ENCODE data around the gene FCRL6.
A peak's percentile ranks its signal among the peaks of the same experiment; 100 is the strongest.

Gene FCRL6

GRCh38 chr1:159800177-159800930 is 1.8 kb upstream of the FCRL6 start:
- DNase-seq, result no peak

GRCh38 chr1:159803956-159804689 is 2.0 kb downstream of the FCRL6 start:
- DNase-seq, result no peak

GRCh38 chr1:159804924-159805323 is 2.8 kb downstream of the FCRL6 start:
- DNase-seq, result no peak

GRCh38 chr1:159815926-159816325 is 13.8 kb downstream of the FCRL6 start:
- no peak for DNase-seq

GRCh38 chr1:159817276-159818041 is 15.3 kb downstream of the FCRL6 start:
- DNase-seq, result no peak

GRCh38 chr1:159821171-159821867 is 19.2 kb downstream of the FCRL6 start:
- DNase-seq, result peak; percentile 52

- no peak for DNase-seq
Measured at GRCh38 chr1:159823406-159823805, 21.2 kb downstream of the FCRL6 start.

- no peak for DNase-seq
Measured at GRCh38 chr1:159825564-159825963, 23.4 kb downstream of the FCRL6 start.

- peak; percentile 95 for DNase-seq
Measured at GRCh38 chr1:159826441-159827101, 24.4 kb downstream of the FCRL6 start, which contains the start of gene SLAMF8. Gene SLAMF8, plus strand, starts transcription at chr1:159826873. Its CDS starts 26 bp downstream, at chr1:159826899.

GRCh38 chr1:159827102-159827490 is 24.9 kb downstream of the FCRL6 start:
- no peak for DNase-seq

- DNase-seq, result no peak
Measured at GRCh38 chr1:159827549-159827948, 25.4 kb downstream of the FCRL6 start.

- DNase-seq, result no peak
Measured at GRCh38 chr1:159828176-159828575, 26.0 kb downstream of the FCRL6 start.

GRCh38 chr1:159828581-159829272 is 26.6 kb downstream of the FCRL6 start:
- peak; percentile 89 for DNase-seq

- DNase-seq, result peak; percentile 89
Measured at GRCh38 chr1:159829273-159829634, 27.1 kb downstream of the FCRL6 start.

- DNase-seq, result no peak
Measured at GRCh38 chr1:159829822-159830465, 27.8 kb downstream of the FCRL6 start.

- DNase-seq, result peak; percentile 81
Measured at GRCh38 chr1:159830722-159831121, 28.6 kb downstream of the FCRL6 start.

- DNase-seq, result no peak
Measured at GRCh38 chr1:159831412-159832141, 29.4 kb downstream of the FCRL6 start.

- no peak for DNase-seq
Measured at GRCh38 chr1:159832309-159832708, 30.1 kb downstream of the FCRL6 start.

GRCh38 chr1:159835356-159835755 is 33.2 kb downstream of the FCRL6 start:
- DNase-seq, result no peak

GRCh38 chr1:159835862-159836525 is 33.8 kb downstream of the FCRL6 start:
- DNase-seq, result no peak
